ENCODE data around the gene CDHR5. TPM values are rescaled to one million over a fixed set of nuclear protein-coding genes. Genes with fewer than 3 reads are reported as not detected.

Gene CDHR5
- total and polyA plus RNA-seq, 7 donors = 0.07 to 0.34 (median 0.20) TPM; not detected in 4

DNA sequence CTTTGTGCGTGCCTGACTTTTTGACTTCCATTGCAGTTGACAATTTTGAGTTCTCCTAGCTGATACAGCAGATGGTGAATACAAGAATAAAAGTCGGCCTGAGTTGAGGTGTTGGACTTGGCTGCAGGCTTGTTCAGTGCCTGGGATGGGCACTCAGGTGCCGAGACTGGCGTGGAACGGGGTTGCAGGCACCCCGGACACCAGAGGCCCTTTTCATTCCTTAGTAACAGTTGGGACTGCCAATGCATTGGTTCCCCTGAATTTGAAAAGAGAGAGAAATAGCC lies 47.2 kb downstream of the CDHR5 start:
- Histone ChIP-seq H3K36me3 (ENCODE audit: insufficient read depth in 1 of 2, low read depth in 1 of 2) (peaks cover 0 to 14% of the 10 kb centered on the region in 2 donors), H3K4me1 (peaks cover 47% of the 10 kb centered on the region), H3K9me3 (no peaks in the 10 kb centered on the region), H3K27ac (peak overlapping the region; percentile 97), H3K4me3 (peak overlapping the region; percentile 98), H3K27me3 (ENCODE audit: insufficient read depth in 3 of 3, low read length in 2 of 3) (no peaks in the 10 kb centered on the region)
- WGBS, 3 donors = 53 to 64% (median 56%) methylated on average over 6 of the region's 6 CpGs
- DNase-seq = no peak
- intact Hi-C loops (cut with DNase I) = loop anchor here (2.0 to 10.0 kb wide), 3 partner anchors 33 to 117 kb away; partner anchors contain the start of genes DEAF1 (in 1 of the 2), SCT (in 1 of the 2) and TMEM80 (in 1 of the 2)
- ATAC-seq = no peak
- TF ChIP-seq CTCF (IDR thresholded peaks at IDR 0.05) = no peak

GRCh38 chr11:576811-577610 lies 47.7 kb downstream of the CDHR5 start:
- Histone ChIP-seq H3K27ac (peak overlapping the region; percentile 97), H3K4me3 (peak overlapping the region; percentile 98), H3K27me3 (ENCODE audit: insufficient read depth in 3 of 3, low read length in 2 of 3) (no peaks in the 10 kb centered on the region), H3K9me3 (no peaks in the 10 kb centered on the region), H3K4me1 (peaks cover 47% of the 10 kb centered on the region), H3K36me3 (ENCODE audit: insufficient read depth in 1 of 2, low read depth in 1 of 2) (peaks cover 0 to 9% of the 10 kb centered on the region in 2 donors)
- TF ChIP-seq CTCF (IDR thresholded peaks at IDR 0.05) = no peak
- 4 to 7% (median 5%) methylated on average over 23 to 44 of the region's 48 CpGs for WGBS, 3 donors
- no peak for DNase-seq
- intact Hi-C loops (cut with DNase I) = loop anchor here (2.0 to 10.0 kb wide), 3 partner anchors 34 to 118 kb away; partner anchors contain the start of genes DEAF1 (in 1 of the 2), SCT (in 1 of the 2) and TMEM80 (in 1 of the 2)
- ATAC-seq = no peak

GRCh38 chr11:575996-576768 lies 48.6 kb downstream of the CDHR5 start, which contains the start of gene PHRF1:
Gene PHRF1 (plus strand): TSS chr11:576470. CDS start chr11:581513, 5,043 bp downstream.
- ATAC-seq = peak; percentile 92 to 95 (median 93)
- TF ChIP-seq CTCF (IDR thresholded peaks at IDR 0.05) = no peak
- DNase-seq = peak; percentile 96 to 99
- Histone ChIP-seq H3K4me1 (peaks cover 47% of the 10 kb centered on the region), H3K9me3 (no peaks in the 10 kb centered on the region), H3K36me3 (ENCODE audit: insufficient read depth in 1 of 2, low read depth in 1 of 2) (peaks cover 0 to under 1% of the 10 kb centered on the region in 2 donors), H3K27me3 (ENCODE audit: insufficient read depth in 3 of 3, low read length in 2 of 3) (no peaks in the 10 kb centered on the region), H3K27ac (peak within 1 kb of the TSS; percentile 97), H3K4me3 (peak within 1 kb of the TSS; percentile 98)
- intact Hi-C loops (cut with DNase I) = loop anchor here (2.0 to 10.0 kb wide), 3 partner anchors 35 to 119 kb away; partner anchors contain the start of genes DEAF1 (in 1 of the 2), SCT (in 1 of the 2) and TMEM80 (in 1 of the 2)
- WGBS, 3 donors = 0 to 1% (median 0%) methylated on average over 30 to 94 of the region's 99 CpGs

DNA sequence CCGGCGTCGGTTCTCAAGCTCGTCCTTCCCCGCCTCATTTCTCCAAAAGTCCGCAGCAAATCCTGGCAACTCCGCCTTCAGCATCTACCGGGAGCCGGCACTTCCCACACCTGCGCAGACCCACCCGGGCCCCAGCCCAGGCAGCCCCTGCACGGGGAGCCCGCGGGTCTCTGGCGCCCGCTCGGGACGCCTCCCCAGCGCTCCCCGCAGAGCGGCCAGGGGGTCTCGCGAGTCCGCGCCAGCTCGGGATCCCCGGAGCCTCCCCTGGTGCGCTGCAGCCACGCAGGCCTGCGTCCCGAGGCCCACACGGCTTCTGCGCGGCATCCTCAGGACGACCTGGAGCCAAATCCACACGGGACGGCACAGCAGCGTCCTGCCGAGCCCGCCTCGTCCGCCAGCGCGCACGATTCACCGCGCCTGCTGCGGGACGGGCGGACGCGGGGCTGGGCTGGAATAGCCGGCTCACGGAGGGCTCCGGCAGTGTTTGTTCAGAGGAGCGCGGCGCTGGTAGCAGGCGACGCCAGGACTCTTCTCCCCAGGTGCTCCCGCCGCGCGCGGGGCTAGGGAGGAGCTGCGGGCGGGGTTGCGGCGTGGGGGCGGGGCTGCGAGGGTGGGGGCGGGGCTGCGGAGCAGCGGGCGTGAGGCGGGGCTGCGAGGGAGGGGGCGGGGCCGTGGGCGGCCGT lies 49.3 kb downstream of the CDHR5 start:
- H3K4me1 ChIP-seq = peaks cover 42% of the 10 kb centered on the region
- no peak for DNase-seq
- peak overlapping the region; percentile 80 for H3K4me3 ChIP-seq
- no peaks in the 10 kb centered on the region for H3K9me3 ChIP-seq
- peak in 3 of 4 donors; percentile 1 to 70 (median 7) for ATAC-seq
- peak overlapping the region; percentile 71 for H3K27ac ChIP-seq
- H3K27me3 ChIP-seq (ENCODE audit: insufficient read depth in 3 of 3, low read length in 2 of 3) = no peaks in the 10 kb centered on the region
- no peak for TF ChIP-seq CTCF (IDR thresholded peaks at IDR 0.05)
- no peaks in the 10 kb centered on the region for H3K36me3 ChIP-seq (ENCODE audit: insufficient read depth in 1 of 2, low read depth in 1 of 2)
- 1 to 3% (median 1%) methylated on average over 32 to 81 of the region's 81 CpGs for WGBS, 3 donors
- intact Hi-C loops (cut with DNase I) = loop anchor here (5.0 to 10.0 kb wide), 2 partner anchors 52 to 119 kb away; partner anchors contain the start of genes DEAF1 (in 1 of the 2), SCT (in 1 of the 2) and TMEM80 (in 1 of the 2)

Measured in psoas muscle (tissue), 8 donors.